ENCODE data around the gene NEDD4.
"Not testable (repeated sequence)": the region's sequence is repeated elsewhere in the genome, so short reads cannot be mapped to it uniquely, and the experiment has no call there.

Gene NEDD4

DNA sequence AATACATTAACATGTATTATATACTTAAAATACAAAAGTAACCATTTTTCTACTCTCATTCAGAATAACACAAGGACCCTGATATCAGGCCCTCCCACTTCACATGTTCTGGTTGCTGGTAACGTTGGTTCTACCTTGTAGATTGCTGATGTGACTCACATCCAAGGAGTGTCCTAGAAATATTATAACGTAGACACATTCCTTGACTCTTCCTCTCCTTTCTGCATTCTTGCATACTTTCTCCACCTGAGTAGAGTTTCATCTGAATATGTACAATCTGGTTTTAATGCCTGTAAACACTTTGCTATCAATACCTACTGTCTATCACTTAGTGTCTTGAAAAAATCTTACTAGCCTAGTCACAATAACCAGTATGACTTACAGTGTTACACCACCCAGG lies 35.0 kb upstream of the NEDD4 start:
- ChIA-PET CTCF (interaction anchor here (1.3 kb wide), 1 partner anchor 19 kb away, joined by 3 read pairs; no protein-coding TSS in a partner anchor), POLR2A (no interaction called here)
- TF ChIP-seq, protein P1, sequence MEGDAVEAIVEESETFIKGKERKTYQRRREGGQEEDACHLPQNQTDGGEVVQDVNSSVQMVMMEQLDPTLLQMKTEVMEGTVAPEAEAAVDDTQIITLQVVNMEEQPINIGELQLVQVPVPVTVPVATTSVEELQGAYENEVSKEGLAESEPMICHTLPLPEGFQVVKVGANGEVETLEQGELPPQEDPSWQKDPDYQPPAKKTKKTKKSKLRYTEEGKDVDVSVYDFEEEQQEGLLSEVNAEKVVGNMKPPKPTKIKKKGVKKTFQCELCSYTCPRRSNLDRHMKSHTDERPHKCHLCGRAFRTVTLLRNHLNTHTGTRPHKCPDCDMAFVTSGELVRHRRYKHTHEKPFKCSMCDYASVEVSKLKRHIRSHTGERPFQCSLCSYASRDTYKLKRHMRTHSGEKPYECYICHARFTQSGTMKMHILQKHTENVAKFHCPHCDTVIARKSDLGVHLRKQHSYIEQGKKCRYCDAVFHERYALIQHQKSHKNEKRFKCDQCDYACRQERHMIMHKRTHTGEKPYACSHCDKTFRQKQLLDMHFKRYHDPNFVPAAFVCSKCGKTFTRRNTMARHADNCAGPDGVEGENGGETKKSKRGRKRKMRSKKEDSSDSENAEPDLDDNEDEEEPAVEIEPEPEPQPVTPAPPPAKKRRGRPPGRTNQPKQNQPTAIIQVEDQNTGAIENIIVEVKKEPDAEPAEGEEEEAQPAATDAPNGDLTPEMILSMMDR (IDR thresholded peaks at IDR 0.05; ENCODE audit: control extremely low read depth, extremely low read depth, low read depth, missing control alignments), result no peak
- DNase-seq (ENCODE audit: extremely low spot score), result no peak

DNA sequence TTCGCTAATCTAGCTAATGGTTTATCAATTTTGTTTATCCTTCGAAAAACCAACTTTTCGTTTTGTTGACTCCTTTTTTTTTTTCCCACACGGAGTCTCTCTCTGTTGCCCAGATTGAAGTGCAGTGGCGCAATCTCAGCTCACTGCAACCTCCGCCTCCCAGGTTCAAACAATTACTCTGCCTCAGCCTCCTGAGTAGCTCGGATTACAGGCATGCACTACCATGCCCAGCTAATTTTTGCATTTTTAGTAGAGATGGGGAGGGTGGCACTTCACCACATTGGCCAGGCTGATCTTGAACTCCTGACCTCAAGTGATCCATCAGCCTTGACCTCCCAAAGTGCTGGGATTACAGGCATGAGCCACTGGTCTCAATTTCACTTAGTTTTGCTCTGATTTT lies 29.7 kb upstream of the NEDD4 start:
- CTCF ChIA-PET; POLR2A ChIA-PET; DNase-seq (ENCODE audit: extremely low spot score): not testable (repeated sequence)

DNA sequence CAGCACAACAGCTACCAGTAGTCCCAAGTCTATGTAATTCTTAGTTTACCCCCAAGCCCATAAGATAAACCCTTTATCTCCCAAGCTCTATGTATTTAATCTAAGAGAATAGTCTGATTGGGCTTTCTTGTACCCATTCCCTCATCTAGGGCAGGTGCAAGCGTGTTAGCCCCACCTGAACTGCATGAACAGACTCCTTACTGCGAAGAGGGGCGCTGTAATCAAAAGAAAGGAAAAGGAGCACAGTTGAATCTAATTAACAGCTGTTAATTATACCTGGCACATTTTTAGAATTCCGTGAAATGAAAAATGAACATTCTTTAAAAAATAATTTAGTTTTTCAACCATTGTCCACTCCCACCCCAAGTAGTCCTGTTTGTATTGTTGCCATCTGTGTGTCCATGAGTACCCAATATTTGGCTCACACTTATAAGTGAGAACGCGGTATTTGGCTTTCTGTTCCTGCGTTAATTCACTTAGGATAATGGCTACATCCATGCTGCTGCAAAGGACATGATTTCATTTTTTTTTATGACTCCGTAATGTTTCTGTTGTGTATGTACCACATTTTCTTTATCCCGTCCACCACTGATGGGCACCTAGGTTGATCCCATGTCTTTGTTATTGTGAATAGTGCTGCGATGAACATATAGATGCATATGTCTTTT lies 26.5 kb upstream of the NEDD4 start:
- DNase-seq (ENCODE audit: extremely low spot score), result no peak
- POLR2A ChIA-PET, result no interaction called here
- CTCF ChIA-PET, result interaction anchor here (1.0 kb wide), 1 partner anchor 36 kb away, joined by 3 read pairs; no protein-coding TSS in a partner anchor
- TF ChIP-seq, protein P1 (IDR thresholded peaks at IDR 0.05; ENCODE audit: control extremely low read depth, extremely low read depth, low read depth, missing control alignments), result no peak

DNA sequence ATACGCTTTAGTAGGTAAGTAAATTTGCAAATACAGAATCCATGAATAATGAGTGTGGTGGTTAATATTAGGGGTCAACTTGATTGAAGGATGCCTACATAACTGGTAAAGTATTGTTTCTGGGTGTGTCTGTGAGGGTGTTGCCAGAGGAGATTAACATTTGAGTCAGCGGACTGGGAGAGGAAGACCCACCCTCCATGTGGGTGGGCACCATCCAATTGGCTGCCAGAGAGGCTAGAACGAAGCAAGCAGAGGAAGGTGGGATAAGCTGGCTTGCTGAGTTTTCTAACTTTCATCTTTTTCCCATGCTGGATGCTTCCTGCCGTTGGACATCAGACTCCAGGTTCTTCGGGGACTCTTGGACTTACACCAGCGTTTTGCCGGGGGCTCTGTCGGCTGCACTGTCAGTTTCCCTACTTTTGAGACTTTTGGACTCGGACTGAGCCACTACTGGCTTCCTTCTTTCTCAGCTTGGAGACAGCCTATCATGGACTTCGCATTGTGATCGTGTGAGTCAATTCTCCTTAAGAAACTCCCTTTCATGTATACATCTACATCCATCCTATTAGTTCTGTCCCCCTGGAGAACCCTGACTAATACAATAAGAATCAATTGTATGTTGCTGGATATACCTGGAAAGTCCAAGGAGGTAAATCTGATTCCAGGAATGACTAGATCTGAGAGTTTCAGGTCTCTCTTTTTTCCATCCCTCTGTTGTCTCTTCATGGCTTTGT lies 25.8 kb upstream of the NEDD4 start:
- ChIA-PET POLR2A (no interaction called here), CTCF (interaction anchor here (1.0 to 1.3 kb wide), 2 partner anchors 12 to 37 kb away, joined by 3 to 5 read pairs; no protein-coding TSS in a partner anchor)
- DNase-seq (ENCODE audit: extremely low spot score), result no peak
- TF ChIP-seq, protein P1 (IDR thresholded peaks at IDR 0.05; ENCODE audit: control extremely low read depth, extremely low read depth, low read depth, missing control alignments), result no peak

DNA sequence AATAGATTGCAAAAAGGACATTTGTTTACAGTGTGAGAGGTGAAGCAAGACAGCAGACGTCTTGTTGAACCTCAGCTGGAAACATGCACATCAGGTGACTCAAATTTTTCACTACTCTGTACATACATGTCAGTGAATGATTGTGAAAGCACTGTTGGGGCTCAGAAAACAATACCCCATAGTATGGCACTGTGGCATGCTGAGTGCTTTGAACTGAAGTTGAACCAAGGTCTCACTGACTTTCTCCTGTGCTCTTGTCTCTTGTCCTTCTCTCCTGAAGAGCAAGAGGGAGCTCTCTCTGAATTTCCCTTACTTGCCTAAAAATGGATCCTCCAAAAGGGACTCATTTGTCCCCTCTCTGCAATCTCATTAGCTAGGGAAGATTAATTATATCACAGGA lies 24.5 kb upstream of the NEDD4 start:
- DNase-seq (ENCODE audit: extremely low spot score), result no peak
- ChIA-PET CTCF (interaction anchor here (1.3 kb wide), 1 partner anchor 13 kb away, joined by 5 read pairs; no protein-coding TSS in a partner anchor), POLR2A (no interaction called here)
- TF ChIP-seq, protein P1 (IDR thresholded peaks at IDR 0.05; ENCODE audit: control extremely low read depth, extremely low read depth, low read depth, missing control alignments), result no peak

DNA sequence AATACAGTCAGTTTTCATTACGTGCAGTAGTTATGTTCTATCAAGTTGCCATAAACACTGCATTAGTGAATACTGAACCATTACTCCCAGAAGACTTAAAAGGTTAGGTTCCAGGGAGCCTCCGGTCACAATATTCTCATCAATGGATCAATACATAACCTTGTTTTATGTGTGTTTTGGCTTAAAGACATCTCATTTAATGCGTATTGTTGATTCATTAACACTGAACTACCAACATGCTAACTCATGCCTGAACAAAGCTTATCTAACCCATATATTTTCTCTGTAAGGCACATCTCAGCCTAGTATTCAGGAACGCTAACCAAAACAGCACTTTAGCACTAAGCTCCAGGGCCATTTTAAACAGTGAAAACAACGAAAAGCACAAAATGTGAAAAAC lies 24.1 kb upstream of the NEDD4 start:
- DNase-seq (ENCODE audit: extremely low spot score), result no peak
- ChIA-PET POLR2A (no interaction called here), CTCF (interaction anchor here (1.3 kb wide), 1 partner anchor 13 kb away, joined by 5 read pairs; no protein-coding TSS in a partner anchor)
- TF ChIP-seq, protein P1 (IDR thresholded peaks at IDR 0.05; ENCODE audit: control extremely low read depth, extremely low read depth, low read depth, missing control alignments), result no peak

DNA sequence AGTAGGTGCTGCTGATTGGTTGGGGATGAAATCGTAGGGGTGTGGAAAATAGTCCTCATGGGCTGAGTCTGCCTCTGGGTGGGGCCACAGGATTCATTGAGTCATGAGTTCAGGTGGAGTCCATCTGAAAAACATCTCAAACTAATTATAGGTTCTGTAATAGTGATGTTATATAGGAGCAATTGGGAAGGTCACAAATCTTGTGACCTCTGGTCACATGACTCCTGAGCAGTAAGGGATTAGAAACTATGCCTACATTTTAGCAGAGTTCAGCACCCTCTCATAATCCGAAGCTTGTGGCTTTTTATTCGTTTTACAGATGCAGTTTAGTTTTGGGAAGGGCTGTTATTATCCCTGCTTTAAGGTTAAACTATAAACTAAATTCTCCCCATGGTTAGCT lies 22.9 kb upstream of the NEDD4 start:
- ChIA-PET CTCF (no interaction called here), POLR2A (no interaction called here)
- TF ChIP-seq, protein P1 (IDR thresholded peaks at IDR 0.05; ENCODE audit: control extremely low read depth, extremely low read depth, low read depth, missing control alignments), result no peak
- DNase-seq (ENCODE audit: extremely low spot score), result no peak
